Heart left ventricle (tissue), 13 donors: ENCODE results near the gene EIF6.

Source experiments
- CTCF ChIP-seq, 12 donors: fragments of 200-600 bp; sonication (generic) in 4 of 12; IDR thresholded peaks; one replicate each; pipeline versions ENCODE4 v1.5.0 to v1.8.0; 2018 to 2022; ENCODE audit warnings: antibody characterized with exemption in 12 of 12, mild to moderate bottlenecking in 5 of 12
- POLR2A ChIP-seq, 2 donors: fragments of 450-650 bp; IDR thresholded peaks; one replicate each; pipeline ENCODE4 v1.6.1; 2017; ENCODE audit warnings: antibody characterized with exemption in 2 of 2, mild to moderate bottlenecking in 2 of 2, moderate library complexity in 2 of 2
- donor health status: ischemic (EF 13 %, LVEDD 7.1; RV severe dilation, severe dysfunction).
- donor health status: DM: no; HTN: yes; CAD: no.
- donor health status: DM: no; HTN: no; CAD: no.
- donor health status: ischemic (EF 25% LVEDD 6.9; RV normal size, moderate dysfunction).
- donor health status: ischemic (EF 25% LVEDD 5.7; RV mildly dilated, moderate dysfunction).
- donor health status: ischemic (EF 35%, LVEDD 5.7; RV mildly dilated, moderate dysfunction).
- donor health status: nonischemic (EF 11% LVEDD 7.7; RV severe dilation, severe dysfunction).
- donor health status: DM: yes; HTN: yes; CAD: no.
- donor health status: PGD.
- donor health status: ischemic (EF 29% LVEDD 5.4; RV normal size, mild dysfunction).
- donor health status: nonischemic (EF 23%, LVEDD 6.1; RV moderate dilation, normal function).

- TF ChIP-seq POLR2A (IDR thresholded peaks at IDR 0.05) (no peak), CTCF (IDR thresholded peaks at IDR 0.05) (no peak)
These were observed 34.1 kb upstream of the EIF6 start for GRCh38 chr20:35318502-35319157.
